ENCODE results near the gene KIAA1210.

- no peak for TF ChIP-seq EZH2 (IDR thresholded peaks at IDR 0.05; ENCODE audit: borderline replicate concordance, low read length)
- TF ChIP-seq CTCF (IDR thresholded peaks at IDR 0.05; ENCODE audit: low read length), result no peak
Observed at GRCh38 chrX:119093991-119094735, 33.4 kb downstream of the KIAA1210 start.

Data from OCI-LY1 (cell line).